H1 (cell line): ENCODE measurements around the gene PXDN. TPM values are rescaled to one million over a fixed set of nuclear protein-coding genes. Genes with fewer than 3 reads are reported as not detected.

ENCODE experiments used
- CTCF ChIA-PET: fragments of 300-600 bp; sonication (Branson Sonifier 250); formaldehyde crosslinking; loops from one replicate; lab custom pipeline; 2021; ENCODE audit not compliant: partially characterized antibody; lab: Charles Lee
- POLR2A ChIA-PET: fragments of 300-600 bp; sonication (Branson Sonifier 250); formaldehyde crosslinking; loops from one replicate; lab custom pipeline; 2021; ENCODE audit warnings: inconsistent platforms; ENCODE audit not compliant: partially characterized antibody; lab: Charles Lee
- DNase-seq, 2 experiments: peaks; one replicate each; pipeline versions ENCODE4 v3.0.0 to v3.0.0-alpha.2; 2010 to 2022; ENCODE audit warnings: low spot score in 2 of 2, low read depth in 1 of 2, mixed read lengths in 1 of 2
- FAIRE-seq: peaks from 2 replicates; lab custom pipeline; 2011; peaks lifted over from hg19 to GRCh38; lab: Jason Lieb, UNC
- H2AFZ ChIP-seq: 2 replicates; pipeline ENCODE4 v1.8.1; 2012; ENCODE audit warnings: low read length, inconsistent platforms
- H2AK5ac ChIP-seq: 2 replicates; pipeline ENCODE4 v1.6.1; 2013; ENCODE audit warnings: low read depth, low read length
- H2BK120ac ChIP-seq: replicated peaks from 2 replicates; pipeline ENCODE3; 2013; ENCODE audit warnings: low read depth, low read length, inconsistent platforms
- H2BK12ac ChIP-seq: 2 replicates; pipeline ENCODE4 v1.6.1; 2013; ENCODE audit warnings: low read depth, low read length
- H2BK15ac ChIP-seq: 2 replicates; pipeline ENCODE4 v1.6.1; 2013; ENCODE audit warnings: low read length
- H2BK20ac ChIP-seq: 2 replicates; pipeline ENCODE4 v1.6.1; 2013; ENCODE audit warnings: low read length
- H2BK5ac ChIP-seq: 2 replicates; pipeline ENCODE4 v1.6.1; 2013; ENCODE audit warnings: low read depth, low read length
- H3K14ac ChIP-seq: 2 replicates; pipeline ENCODE4 v1.6.1; 2013; ENCODE audit warnings: inconsistent platforms; ENCODE audit not compliant: insufficient read length
- H3K18ac ChIP-seq: 2 replicates; pipeline ENCODE4 v1.6.1; 2013; ENCODE audit warnings: low read length; ENCODE audit errors: extremely low read depth
- H3K23ac ChIP-seq: 2 replicates; pipeline ENCODE4 v1.6.1; 2013; ENCODE audit warnings: inconsistent platforms; ENCODE audit not compliant: insufficient read length
- H3K23me2 ChIP-seq: 2 replicates; pipeline ENCODE4 v1.6.1; 2013; ENCODE audit warnings: low read depth, low read length
- H3K27ac ChIP-seq: 2 replicates; pipeline ENCODE4 v1.6.1; 2011; ENCODE audit warnings: low read depth, low read length, inconsistent platforms
- H3K27me3 ChIP-seq, 4 experiments: replicated peaks in 1 of 4; 1 replicate in 1 of 4; 2 replicates in 3 of 4; pipeline versions ENCODE4 v1.6.1 to v1.8.1; 2011 to 2013; ENCODE audit warnings: low read length in 3 of 4, mild to moderate bottlenecking in 3 of 4, inconsistent platforms in 2 of 4, mixed read lengths in 2 of 4, moderate library complexity in 1 of 4; ENCODE audit not compliant: control insufficient read depth in 3 of 4, insufficient read depth in 3 of 4; ENCODE audit errors: extremely low read depth in 1 of 4
- H3K36me3 ChIP-seq, 4 experiments: 2 replicates each; pipeline versions ENCODE4 v1.6.1 to v1.8.1; 2011 to 2013; ENCODE audit warnings: mild to moderate bottlenecking in 4 of 4, low read length in 3 of 4, moderate library complexity in 2 of 4, control low read depth in 1 of 4, inconsistent platforms in 1 of 4; ENCODE audit not compliant: insufficient read depth in 4 of 4, control insufficient read depth in 2 of 4
- H3K4ac ChIP-seq: replicated peaks from 2 replicates; pipeline ENCODE3; 2013; ENCODE audit warnings: low read length, low read depth, mixed read lengths, inconsistent platforms; ENCODE audit not compliant: insufficient read length
- H3K4me1 ChIP-seq, 4 experiments: replicated peaks in 1 of 4; 1 replicate in 1 of 4; 2 replicates in 3 of 4; pipeline versions ENCODE4 v1.6.1 to v1.8.1; 2011 to 2013; ENCODE audit warnings: low read length in 3 of 4, inconsistent platforms in 2 of 4, mixed read lengths in 1 of 4; ENCODE audit not compliant: insufficient read depth in 4 of 4, control insufficient read depth in 3 of 4
- H3K4me2 ChIP-seq, 2 experiments: 2 replicates each; pipeline versions ENCODE4 v1.6.1 to v1.8.1; 2011 to 2013; ENCODE audit warnings: low read depth in 2 of 2, low read length in 2 of 2, control low read depth in 1 of 2, inconsistent platforms in 1 of 2, mild to moderate bottlenecking in 1 of 2; ENCODE audit not compliant: insufficient read depth in 1 of 2
- H3K4me3 ChIP-seq, 4 experiments: fragments of 200-600, 300-600 bp in 1 of 4; sonication (generic), shearing (Covaris generic), sonication (Bioruptor Twin) in 1 of 4; 2 replicates each; pipeline versions ENCODE4 v1.5.1 to v1.8.1; 2011 to 2016; ENCODE audit warnings: low read length in 4 of 4, low read depth in 3 of 4, control low read depth in 2 of 4, inconsistent platforms in 2 of 4, mild to moderate bottlenecking in 2 of 4, mixed read lengths in 1 of 4, moderate library complexity in 1 of 4; ENCODE audit not compliant: insufficient read depth in 2 of 4; ENCODE audit errors: extremely low read depth in 1 of 4
- H3K56ac ChIP-seq: replicated peaks from 2 replicates; pipeline ENCODE3; 2013; ENCODE audit warnings: low read depth, mild to moderate bottlenecking, mixed read lengths, low read length, inconsistent platforms; ENCODE audit not compliant: insufficient read length
- H3K79me1 ChIP-seq: 2 replicates; pipeline ENCODE4 v1.6.1; 2013; ENCODE audit warnings: low read depth, low read length, control low read depth
- H3K79me2 ChIP-seq, 2 experiments: 2 replicates each; pipeline versions ENCODE4 v1.6.1 to v1.8.1; 2012 to 2013; ENCODE audit warnings: low read length in 2 of 2, mild to moderate bottlenecking in 2 of 2, inconsistent platforms in 1 of 2; ENCODE audit not compliant: insufficient read depth in 2 of 2, control insufficient read depth in 1 of 2
- H3K9ac ChIP-seq, 4 experiments: replicated peaks in 1 of 4; 1 replicate in 1 of 4; 2 replicates in 3 of 4; pipeline versions ENCODE4 v1.6.1 to v1.8.1; 2011 to 2013; ENCODE audit warnings: low read depth in 3 of 4, low read length in 3 of 4, control low read depth in 2 of 4, mild to moderate bottlenecking in 2 of 4, moderate library complexity in 2 of 4, inconsistent platforms in 1 of 4; ENCODE audit errors: extremely low read depth in 1 of 4
- H3K9me3 ChIP-seq, 2 experiments: 2 replicates each; pipeline versions ENCODE4 v1.6.1 to v1.8.1; 2012 to 2013; ENCODE audit warnings: mild to moderate bottlenecking in 2 of 2, moderate library complexity in 2 of 2, control low read depth in 1 of 2, inconsistent platforms in 1 of 2, low read depth in 1 of 2, low read length in 1 of 2, mixed read lengths in 1 of 2; ENCODE audit not compliant: insufficient read depth in 2 of 2
- H4K20me1 ChIP-seq, 2 experiments: replicated peaks in 1 of 2; 2 replicates each; pipeline versions ENCODE3 to v1.8.1; 2011 to 2013; ENCODE audit warnings: inconsistent platforms in 2 of 2, low read length in 2 of 2, mild to moderate bottlenecking in 1 of 2; ENCODE audit not compliant: insufficient read depth in 2 of 2, control insufficient read depth in 1 of 2
- H4K5ac ChIP-seq: 2 replicates; pipeline ENCODE4 v1.6.1; 2013; ENCODE audit warnings: low read length, low read depth, mixed read lengths, inconsistent platforms; ENCODE audit not compliant: insufficient read length
- H4K8ac ChIP-seq: 2 replicates; pipeline ENCODE4 v1.8.0; 2013; ENCODE audit warnings: mild to moderate bottlenecking, moderate library complexity, low read length, inconsistent platforms; ENCODE audit not compliant: insufficient read depth; ENCODE audit errors: extremely low read depth
- H4K91ac ChIP-seq: replicated peaks from 2 replicates; pipeline ENCODE3; 2013; ENCODE audit warnings: low read length, mixed read lengths, inconsistent platforms; ENCODE audit not compliant: insufficient read length
- CEBPB ChIP-seq: IDR thresholded peaks from 2 replicates; pipeline ENCODE4 v1.6.1; 2012; ENCODE audit warnings: low read depth, low read length
- E2F6 ChIP-seq: IDR thresholded peaks from 2 replicates; pipeline ENCODE4 v1.6.1; 2012; ENCODE audit warnings: inconsistent platforms
- MAX ChIP-seq: IDR thresholded peaks from 2 replicates; pipeline ENCODE4 v1.6.1; 2012; ENCODE audit warnings: inconsistent platforms
- RAD21 ChIP-seq, 2 experiments: IDR thresholded peaks in 1 of 2; conservative IDR thresholded peaks in 1 of 2; 2 replicates each; pipeline ENCODE4 v1.6.1; 2011; ENCODE audit warnings: low read depth in 2 of 2, low read length in 2 of 2, improper control_type of control experiment in 1 of 2, inconsistent platforms in 1 of 2, mild to moderate bottlenecking in 1 of 2, moderate library complexity in 1 of 2
- SAP30 ChIP-seq: fragments of 300-600 bp; sonication (generic); IDR thresholded peaks from 2 replicates; pipeline ENCODE4 v1.7.1; 2012; ENCODE audit warnings: low read length, moderate library complexity, mild to moderate bottlenecking, inconsistent platforms; ENCODE audit not compliant: insufficient read depth, insufficient replicate concordance
- WGBS, 2 experiments: shearing (Covaris generic) in 1 of 2; methylation state at CpG; one replicate each; pipeline versions ENCODE4 v1.1.6 to v1.1.7; 2013 to 2015; ENCODE audit warnings: low lambda C conversion rate in 2 of 2, mixed read lengths in 2 of 2, inconsistent platforms in 1 of 2, low coverage in 1 of 2, missing lambda C conversion rate in 1 of 2; ENCODE audit not compliant: insufficient replicate concordance in 2 of 2, insufficient coverage in 1 of 2, insufficient read length in 1 of 2; ENCODE audit errors: extremely low coverage in 1 of 2, missing lambda C conversion rate in 1 of 2; 5-methylcytosine and 5-hydroxymethylcytosine counted together
- polyA plus RNA-seq, 7 experiments: library from polyadenylated mRNA; depleted of rRNA in 3 of 7; stranded (reverse) in 5 of 7; unstranded in 2 of 7; fragments of >200 nt in 5 of 7; fragments of 200-250 nt in 2 of 7; gene quantifications; 1 replicate in 5 of 7; 2 replicates in 1 of 7; 4 replicates in 1 of 7; pipeline versions ENCODE4 v1.2.1 to v1.2.3, GENCODE V29; 2011 to 2013; ENCODE audit warnings: missing spikeins in 2 of 7, mixed read lengths in 2 of 7
- total RNA-seq: library from RNA; stranded (reverse); fragmentation: NEBNext Ultra II Directional; extraction: Animal tissue kit (Norgen Biotek cat#: 25700); gene quantifications from 2 replicates; pipeline ENCODE4 v1.2.1, GENCODE V29; 2021

Gene PXDN
- total and polyA plus RNA-seq, 2 of the 8 experiments (the other 6 are each of a cell fraction or from before 2014, with no cell fraction given) = 104 to 141 TPM

- H3K27me3 ChIP-seq = no peaks in the 10 kb centered on the region
These were observed 39.8 kb upstream of the PXDN start for GRCh38 chr2:1784087-1784486.

More at GRCh38 chr2:1784087-1784486, 39.8 kb upstream of the PXDN start:
- Histone ChIP-seq H3K23me2 (no peaks in the 10 kb centered on the region), H2AFZ (no peak overlapping the region), H2BK15ac (0 out of 2 replicates have a peak overlapping the region, but pooled peaks have one; percentile 18), H4K8ac (no peak overlapping the region), H3K79me2 (no peaks in the 10 kb centered on the region), H3K23ac (no peak overlapping the region), H3K4ac (no peak overlapping the region), H3K4me1 (peaks cover 3 to 5% (median 5%) of the 10 kb centered on the region in 4 experiments; a peak in 5 of 7 replicates), H3K18ac (no peak overlapping the region), H3K4me2 (no peak overlapping the region), H3K9ac (no peak overlapping the region), H4K91ac (no peak overlapping the region), H3K56ac (no peak overlapping the region)
- CTCF ChIA-PET = interaction anchor here (0.8 to 4.7 kb wide), 9 partner anchors 8 to 160 kb away, joined by 3 to 32 read pairs (median 4); no protein-coding TSS in a partner anchor
- no peak for FAIRE-seq
- no peak for TF ChIP-seq CEBPB
- TF ChIP-seq MAX = no peak
- no peak for TF ChIP-seq E2F6
- no peak for TF ChIP-seq RAD21 (IDR thresholded peaks at IDR 0.05 in 1 of 2, conservative IDR thresholded peaks at IDR 0.05 in 1 of 2; ENCODE audit: low read depth in 2 of 2, low read length in 2 of 2)
- TF ChIP-seq SAP30 = no peak
- TF ChIP-seq, all 59 proteins: peak for 0
- Histone ChIP-seq H2AK5ac (no peak overlapping the region), H4K5ac (no peak overlapping the region), H2BK12ac (no peak overlapping the region), H3K4me3 (no peak overlapping the region), H3K14ac (no peak overlapping the region), H2BK5ac (no peak overlapping the region), H2BK20ac (no peak overlapping the region), H3K27ac (no peak overlapping the region), H2BK120ac (no peak overlapping the region), H3K9me3 (no peaks in the 10 kb centered on the region), H3K36me3 (no peaks in the 10 kb centered on the region), H4K20me1 (no peaks in the 10 kb centered on the region), H3K79me1 (no peaks in the 10 kb centered on the region)
- WGBS, 2 experiments = 86% methylated on average over 21 of the region's 21 CpGs; no CpG with 5 or more reads in 1 of the 2 experiments
- DNase-seq = no peak
- POLR2A ChIA-PET = no interaction called here
